WTC11 (cell line): ENCODE results near the gene PLEKHM3.

Experiments
- CTCF ChIP-seq: fragments of 200-600 bp; IDR thresholded peaks from 2 replicates; pipeline ENCODE4 v1.8.0; 2022; ENCODE audit warnings: antibody characterized with exemption
- ELF4 ChIP-seq: sonication (generic); formaldehyde crosslinking; IDR thresholded peaks from 2 replicates; pipeline ENCODE4 v1.8.1; 2022; ENCODE audit warnings: low read depth, mild to moderate bottlenecking, moderate library complexity, missing genetic modification reagents
- GRHL2 ChIP-seq: fragments of 250-450 bp; sonication (Bioruptor Pico); IDR thresholded peaks from 2 replicates; pipeline ENCODE4 v1.8.0; 2022; ENCODE audit warnings: mild to moderate bottlenecking, moderate library complexity; ENCODE audit not compliant: insufficient replicate concordance, severe bottlenecking
- MAX ChIP-seq: sonication (generic); formaldehyde crosslinking; IDR thresholded peaks from 2 replicates; pipeline ENCODE4 v1.8.0; 2022; ENCODE audit warnings: mild to moderate bottlenecking, missing genetic modification reagents
- NFYB ChIP-seq: sonication (generic); formaldehyde crosslinking; conservative IDR thresholded peaks from 2 replicates; pipeline ENCODE4 v1.8.0; 2022; ENCODE audit warnings: low read depth, missing genetic modification reagents
- ZNF219 ChIP-seq: sonication (generic); formaldehyde crosslinking; IDR thresholded peaks from 2 replicates; pipeline ENCODE4 v1.8.0; 2023; ENCODE audit warnings: missing genetic modification reagents, mild to moderate bottlenecking, borderline replicate concordance
- ZSCAN18 ChIP-seq: fragments of 250-450 bp; sonication (Bioruptor Pico); IDR thresholded peaks from 2 replicates; pipeline ENCODE4 v2.1.2; 2022; ENCODE audit warnings: mild to moderate bottlenecking, moderate library complexity

GRCh38 chr2:207934720-207935119 lies 90.6 kb downstream of the PLEKHM3 start:
- TF ChIP-seq ELF4 (CRISPR knock-in tag) (no peak), ZNF219 (CRISPR knock-in tag) (no peak), GRHL2 (no peak), MAX (CRISPR knock-in tag) (no peak), CTCF (no peak), ZSCAN18 (CRISPR knock-in tag) (no peak), NFYB (CRISPR knock-in tag) (no peak)
